Activated naive CD4-positive, alpha-beta T cell treated with Interleukin-2 at 50 U/mL for 16 hours (primary cell): Measurements from ENCODE around the gene MKRN1.
"Not testable (repeated sequence)": the region's sequence is repeated elsewhere in the genome, so short reads cannot be mapped to it uniquely, and the experiment has no call there.

Experiments used
- DNase-seq: peaks from one replicate; pipeline ENCODE4 v3.0.0-alpha.2; 2020

Gene MKRN1

GRCh38 chr7:140479062-140479738 is at the start of gene MKRN1:
Gene MKRN1, minus strand, starts transcription at chr7:140479505. Its CDS starts 161 bp downstream, at chr7:140479344.
- DNase-seq, result peak; percentile 94

GRCh38 chr7:140526787-140527664 is 47.7 kb upstream of the MKRN1 start:
- DNase-seq, result no peak

- no peak for DNase-seq
Measured at GRCh38 chr7:140526214-140526613, 46.9 kb upstream of the MKRN1 start.

GRCh38 chr7:140525743-140526142 is 46.4 kb upstream of the MKRN1 start:
- peak; percentile 15 for DNase-seq

GRCh38 chr7:140521421-140521820 is 42.1 kb upstream of the MKRN1 start:
- no peak for DNase-seq

GRCh38 chr7:140519007-140519399 is 39.7 kb upstream of the MKRN1 start:
- no peak for DNase-seq

GRCh38 chr7:140518370-140519006 is 39.2 kb upstream of the MKRN1 start:
- no peak for DNase-seq

- DNase-seq, result peak; percentile 62
Measured at GRCh38 chr7:140517546-140518369, 38.5 kb upstream of the MKRN1 start.

- DNase-seq, result no peak
Measured at GRCh38 chr7:140512317-140513000, 33.2 kb upstream of the MKRN1 start.

GRCh38 chr7:140509789-140510188 is 30.5 kb upstream of the MKRN1 start:
- no peak for DNase-seq

GRCh38 chr7:140507556-140507955 is 28.3 kb upstream of the MKRN1 start:
- DNase-seq, result not testable (repeated sequence)

GRCh38 chr7:140506788-140507464 is 27.6 kb upstream of the MKRN1 start:
- no peak for DNase-seq

- no peak for DNase-seq
Measured at GRCh38 chr7:140501966-140502365, 22.7 kb upstream of the MKRN1 start.

GRCh38 chr7:140497807-140498206 is 18.5 kb upstream of the MKRN1 start:
- not testable (repeated sequence) for DNase-seq

GRCh38 chr7:140497241-140497769 is 18.0 kb upstream of the MKRN1 start:
- DNase-seq, result no peak

GRCh38 chr7:140495514-140496097 is 16.3 kb upstream of the MKRN1 start:
- no peak for DNase-seq

GRCh38 chr7:140494867-140495266 is 15.6 kb upstream of the MKRN1 start:
- DNase-seq, result no peak

GRCh38 chr7:140489026-140489359 is 9.7 kb upstream of the MKRN1 start:
- no peak for DNase-seq

GRCh38 chr7:140485500-140486265 is 6.4 kb upstream of the MKRN1 start:
- DNase-seq, result no peak

GRCh38 chr7:140484951-140485499 is 5.7 kb upstream of the MKRN1 start:
- DNase-seq, result no peak
